ENCODE measurements around the gene PDZD8.
"Not testable (repeated sequence)": the region's sequence is repeated elsewhere in the genome, so short reads cannot be mapped to it uniquely, and the experiment has no call there.

The PDZD8 gene

DNA sequence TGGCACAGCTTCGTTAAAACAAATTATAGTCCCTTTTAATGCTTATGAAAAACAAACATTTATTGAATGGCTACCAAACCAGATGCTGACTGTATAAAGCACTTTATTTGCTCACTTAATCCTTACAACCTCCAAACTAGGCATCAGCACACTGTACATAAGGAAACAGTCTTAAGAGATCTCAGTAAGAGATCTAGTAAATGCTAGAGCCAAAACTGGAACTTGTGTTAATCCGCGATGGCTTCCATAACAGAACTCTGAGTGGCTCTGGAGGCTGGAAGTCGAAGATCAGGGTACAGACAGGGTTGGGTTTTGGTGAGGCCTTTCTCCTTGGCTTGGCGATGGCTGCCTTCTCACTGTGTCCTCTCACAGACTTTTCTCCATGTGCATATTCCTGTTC is 27.0 kb downstream of the PDZD8 start:
- DNase-seq (ENCODE audit: low spot score), result no peak

DNA sequence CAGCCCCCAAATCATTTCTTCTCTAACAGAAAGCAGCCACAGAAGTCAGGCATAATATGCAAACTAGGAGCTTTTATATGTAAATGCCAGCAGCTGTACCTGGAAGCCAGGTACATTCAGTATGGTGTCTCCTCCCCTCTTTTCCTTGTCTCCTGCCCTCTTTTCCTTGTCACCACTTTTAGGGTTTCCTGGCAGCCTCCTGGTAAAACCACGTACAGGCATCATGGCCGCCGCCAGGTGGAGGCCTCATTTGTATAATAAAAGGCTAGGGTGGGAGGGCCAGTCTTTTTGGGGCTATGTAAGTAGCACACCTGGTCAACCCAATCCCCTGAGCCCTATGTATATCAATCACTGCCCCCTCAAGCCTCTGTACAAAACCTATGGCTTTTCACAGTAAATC is 28.7 kb downstream of the PDZD8 start:
- no peak for DNase-seq (ENCODE audit: low spot score)

DNA sequence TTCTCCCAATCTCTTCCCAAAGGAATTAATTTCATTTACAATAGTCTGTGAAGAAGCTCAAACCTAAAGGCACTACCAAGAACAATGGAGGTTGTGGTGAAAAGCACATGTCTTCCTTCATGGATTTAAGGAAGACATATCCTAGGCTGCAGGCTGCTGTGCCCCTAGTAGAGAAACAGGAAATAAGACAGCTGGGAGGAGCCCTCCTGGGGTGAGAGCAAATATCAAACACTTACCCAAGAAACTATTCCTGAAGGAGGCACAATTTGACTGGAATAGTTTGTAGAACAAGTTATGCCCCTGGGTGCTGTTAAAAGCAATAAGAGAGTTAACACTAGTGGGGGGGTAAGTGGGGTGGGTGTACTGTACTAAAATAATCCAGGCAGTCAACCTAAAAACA is 30.1 kb downstream of the PDZD8 start:
- DNase-seq (ENCODE audit: low spot score), result no peak

DNA sequence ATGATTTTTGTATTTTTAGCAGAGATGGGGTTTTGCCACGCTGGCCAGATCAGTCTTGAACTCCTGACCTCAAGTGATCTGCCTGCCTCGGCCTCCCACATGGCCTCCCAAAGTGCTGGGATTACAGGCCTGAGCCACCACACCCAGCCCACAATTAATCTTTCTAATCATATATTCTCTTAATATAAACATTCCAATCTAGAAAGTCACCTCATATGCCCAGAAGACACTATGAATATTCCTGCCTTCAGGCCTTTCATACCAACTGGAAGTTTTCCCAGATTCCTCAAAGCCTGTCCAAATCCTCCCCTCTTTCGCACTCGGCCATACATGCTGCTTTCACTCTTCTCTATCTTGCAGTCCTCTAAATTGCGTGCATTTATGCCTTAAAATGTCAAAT is 32.6 kb downstream of the PDZD8 start:
- DNase-seq (ENCODE audit: low spot score), result no peak

DNA sequence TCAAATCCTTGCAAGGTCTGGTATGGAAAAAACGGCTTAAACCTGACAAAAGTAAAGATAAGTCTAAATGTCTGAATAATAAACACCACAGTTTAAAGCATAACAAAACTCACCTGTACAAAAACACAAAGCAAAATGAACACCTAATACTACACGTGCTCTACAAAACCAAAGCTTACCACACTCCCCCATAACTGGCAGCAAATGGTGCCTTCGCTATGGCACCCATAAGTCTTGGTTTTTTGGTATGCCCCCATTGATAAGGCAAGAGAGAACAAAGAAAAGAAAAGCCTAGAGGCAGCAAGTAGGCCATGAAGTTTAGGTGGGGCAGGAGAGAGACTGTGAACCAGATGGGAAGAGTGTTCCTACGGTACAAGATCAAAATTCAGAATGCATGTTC is 34.2 kb downstream of the PDZD8 start:
- DNase-seq (ENCODE audit: low spot score), result no peak

DNA sequence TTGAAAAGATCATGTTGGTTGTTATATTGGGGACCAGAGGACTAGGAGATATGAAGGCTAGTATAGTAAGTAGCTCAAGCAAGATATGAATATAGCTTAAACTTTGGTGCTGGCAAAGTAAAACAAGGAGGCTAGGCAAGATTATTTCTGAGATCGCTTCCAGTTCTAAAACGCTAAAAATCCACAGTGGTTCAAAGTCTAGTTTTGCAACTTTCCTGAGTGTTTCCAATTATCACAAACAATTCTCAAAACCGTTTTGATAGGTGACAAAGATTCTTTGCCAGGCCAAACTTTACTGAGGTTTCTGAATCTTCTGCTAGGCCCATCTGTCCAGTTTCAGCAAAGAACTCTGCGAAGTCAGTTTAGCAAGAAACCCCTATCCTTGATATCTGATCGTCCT is 35.3 kb downstream of the PDZD8 start:
- no peak for DNase-seq (ENCODE audit: low spot score)

DNA sequence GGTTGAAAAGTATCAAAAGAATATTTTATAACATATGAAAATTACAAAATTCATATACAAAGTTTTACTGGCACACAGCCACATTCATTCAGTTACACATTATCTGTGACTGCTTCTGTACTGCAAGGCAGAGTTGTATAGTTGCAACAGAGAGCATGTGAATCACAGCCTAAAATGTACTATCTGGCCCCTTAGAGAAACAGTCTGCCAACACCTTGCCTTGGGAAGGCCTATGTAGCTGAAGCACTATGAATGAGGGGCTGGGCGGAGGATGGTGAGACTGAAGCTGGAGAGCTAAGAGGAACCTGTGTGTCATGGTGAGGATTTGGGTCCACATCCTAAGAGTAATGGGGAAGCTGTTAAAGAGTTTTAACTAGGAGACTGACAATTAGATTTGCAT is 35.7 kb downstream of the PDZD8 start:
- no peak for DNase-seq (ENCODE audit: low spot score)

DNA sequence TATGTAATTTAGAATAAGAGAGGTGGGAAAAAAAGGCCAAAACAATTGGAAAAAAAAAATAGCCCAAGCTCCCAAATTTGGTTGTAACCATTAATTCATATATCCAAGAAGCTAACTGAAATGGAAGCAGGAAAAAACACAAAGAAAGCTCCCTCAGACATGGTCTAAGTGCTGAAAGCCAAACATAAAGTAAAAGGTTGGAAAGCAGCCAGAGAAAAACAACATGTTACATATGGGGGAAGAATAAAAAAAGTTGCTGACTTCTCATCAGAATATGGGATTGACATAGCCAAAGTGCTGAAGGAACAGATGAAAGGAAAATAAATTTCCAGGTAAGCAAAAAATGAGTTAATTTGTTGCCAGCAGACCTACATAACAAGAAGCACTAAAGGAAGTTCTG is 40.3 kb downstream of the PDZD8 start:
- no peak for DNase-seq (ENCODE audit: low spot score)

DNA sequence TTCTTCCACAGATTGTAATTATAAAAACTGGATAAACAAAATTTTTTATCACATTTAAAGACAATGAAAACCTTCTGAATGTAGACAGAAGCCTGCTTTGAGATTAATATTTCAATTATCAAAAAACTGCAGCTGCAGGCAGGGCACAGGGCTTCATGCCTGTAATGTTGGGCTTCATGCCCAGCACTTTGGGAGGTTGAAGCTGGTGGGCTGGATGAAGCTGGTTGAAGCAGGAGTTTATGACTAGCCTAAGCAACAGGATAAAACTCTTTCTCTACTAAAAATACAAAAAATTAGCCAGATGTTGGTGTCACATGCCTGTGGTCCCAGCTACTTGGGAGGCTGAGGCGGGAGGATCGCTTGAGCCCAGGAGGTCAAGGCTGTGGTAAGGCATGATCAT is 41.2 kb downstream of the PDZD8 start:
- no peak for DNase-seq (ENCODE audit: low spot score)

DNA sequence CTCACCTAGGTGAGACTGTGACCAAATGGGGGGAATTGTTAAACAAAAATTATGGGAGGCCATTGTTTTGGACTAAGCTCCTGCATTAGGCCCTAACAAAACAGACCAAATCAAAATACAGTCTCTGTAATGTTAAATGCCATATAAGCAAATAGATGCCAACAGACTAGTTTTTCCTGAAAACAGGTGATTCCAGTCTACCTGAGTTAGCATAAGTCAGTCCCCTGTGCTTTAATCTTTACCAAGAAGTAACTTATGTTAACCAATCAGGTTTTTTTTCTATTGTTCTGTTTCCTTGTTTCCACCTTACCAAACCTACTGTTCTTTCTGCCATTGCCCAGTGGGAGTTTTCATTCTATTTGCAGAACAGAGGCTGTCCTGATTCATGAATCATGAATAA is 48.0 kb downstream of the PDZD8 start:
- DNase-seq (ENCODE audit: low spot score), result no peak

DNA sequence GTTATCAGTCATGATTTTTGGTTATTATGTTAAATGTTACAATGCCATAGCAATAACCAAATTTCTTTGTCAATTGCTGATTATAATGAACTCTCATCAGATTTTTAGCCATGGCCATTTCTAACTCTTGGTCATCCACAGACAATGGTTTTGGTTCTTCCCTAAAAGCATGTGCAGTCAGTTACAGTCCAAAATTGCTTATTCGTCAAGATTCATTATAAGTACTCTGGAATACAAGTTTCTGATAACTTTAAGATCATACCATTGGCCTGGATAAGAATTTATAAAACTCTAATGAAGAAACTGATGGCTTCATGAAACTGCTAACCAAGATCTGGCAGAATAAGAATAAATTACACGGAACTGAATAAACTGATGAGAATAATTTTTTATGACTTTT is 50.9 kb downstream of the PDZD8 start:
- DNase-seq (ENCODE audit: low spot score), result no peak

DNA sequence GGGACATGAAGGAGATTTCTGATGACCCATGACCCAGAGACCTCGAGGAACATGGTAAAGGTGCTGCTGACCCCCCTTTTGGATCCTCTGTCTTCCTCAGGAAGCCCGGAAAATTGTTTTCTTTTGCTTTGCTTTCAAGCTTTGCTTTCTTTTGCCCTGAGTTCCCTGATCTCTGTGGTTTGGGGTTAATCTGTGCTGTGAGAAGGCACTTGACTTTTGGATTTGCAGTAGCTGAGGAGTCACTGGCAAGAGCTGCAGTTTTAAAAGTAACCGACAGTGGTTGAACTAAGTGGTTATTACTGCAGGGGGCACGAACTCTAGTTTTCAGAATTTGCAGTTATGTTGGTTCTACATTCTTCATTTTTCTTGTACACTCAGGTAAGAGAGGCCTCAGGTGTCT is 53.0 kb downstream of the PDZD8 start:
- DNase-seq (ENCODE audit: low spot score), result no peak

DNA sequence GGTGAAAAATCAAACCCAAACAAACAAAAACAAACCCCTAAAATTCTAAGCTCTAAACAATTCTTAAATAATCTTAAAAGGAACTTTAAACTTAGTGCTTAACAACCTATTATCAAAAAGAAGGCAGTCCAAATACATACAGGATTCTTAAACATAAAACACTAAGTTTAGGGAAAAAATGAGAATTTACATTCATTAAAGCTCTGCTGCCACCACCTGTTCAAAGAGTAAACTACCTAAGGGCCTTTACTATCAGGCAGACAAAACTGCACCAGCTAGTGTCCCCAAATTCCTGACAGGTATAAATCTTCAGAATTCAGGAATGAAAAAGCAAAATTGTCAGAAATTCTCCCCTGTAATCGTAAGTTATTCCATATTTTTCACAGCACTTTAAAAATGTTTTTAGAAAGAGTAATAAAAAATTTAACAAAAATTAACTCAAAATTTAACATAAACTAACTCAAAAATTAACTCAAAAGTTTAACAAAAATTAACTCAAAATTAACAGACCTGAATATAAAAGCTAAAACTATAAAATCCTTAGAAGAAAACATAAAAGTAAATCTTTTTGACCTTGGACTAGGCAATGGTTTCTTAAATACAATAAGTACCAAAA is 55.1 kb downstream of the PDZD8 start:
- DNase-seq (ENCODE audit: low spot score), result peak; percentile 20

DNA sequence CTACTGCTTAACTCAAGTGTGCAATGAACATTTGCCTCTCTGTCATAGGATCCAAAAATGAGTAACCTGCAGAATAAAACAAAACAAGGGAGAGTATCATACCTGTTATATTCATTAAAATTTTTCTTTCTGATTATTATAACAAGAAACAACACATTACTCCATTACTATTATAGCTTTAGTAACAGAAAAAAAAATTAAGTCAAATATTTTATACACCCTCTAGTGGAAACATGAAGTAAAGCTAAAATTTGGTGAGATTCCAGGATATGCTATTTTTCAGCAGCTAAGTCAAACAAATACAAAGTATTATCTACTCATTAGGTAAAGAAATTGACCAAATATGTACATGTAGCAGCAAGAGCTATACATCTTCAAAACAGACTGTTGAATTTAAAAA is 56.3 kb downstream of the PDZD8 start:
- no peak for DNase-seq (ENCODE audit: low spot score)

DNA sequence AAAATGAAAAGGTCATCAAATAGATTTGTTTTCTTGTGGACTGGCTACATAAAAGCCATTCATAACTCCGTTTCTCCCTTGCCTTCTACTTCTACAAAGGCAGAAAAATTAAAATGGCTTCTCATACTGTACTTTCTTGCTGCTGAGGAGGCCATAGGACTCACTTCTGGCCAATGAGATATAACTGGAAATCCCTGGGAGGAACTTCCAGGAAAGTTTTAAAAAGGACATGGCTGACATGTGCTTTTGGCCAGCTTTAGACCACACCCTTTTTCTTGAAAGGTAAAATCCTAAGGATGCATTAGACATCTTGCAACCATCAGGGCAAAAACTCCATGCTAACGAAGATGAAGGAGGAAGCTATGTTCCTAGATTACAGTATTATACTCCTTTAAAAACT is 58.5 kb downstream of the PDZD8 start:
- no peak for DNase-seq (ENCODE audit: low spot score)

DNA sequence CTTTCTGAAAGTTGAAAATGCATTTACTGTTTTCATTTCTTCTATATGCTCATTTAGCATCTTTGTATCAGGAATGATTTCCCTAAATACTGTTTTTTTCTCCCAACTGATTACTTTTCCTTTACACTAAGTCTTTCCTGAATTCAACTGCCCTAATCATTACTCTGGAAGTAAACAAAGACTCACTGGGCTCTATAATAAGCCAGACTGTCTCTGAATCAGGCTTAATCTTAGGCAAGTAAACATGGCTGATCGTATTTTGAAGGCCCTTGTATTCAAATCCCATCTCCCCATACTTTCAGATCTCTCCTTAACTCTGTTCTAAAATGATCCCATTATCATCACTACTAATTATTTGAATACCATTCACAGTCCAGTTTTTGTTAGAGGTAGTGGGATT is 61.6 kb downstream of the PDZD8 start:
- DNase-seq (ENCODE audit: low spot score), result no peak

DNA sequence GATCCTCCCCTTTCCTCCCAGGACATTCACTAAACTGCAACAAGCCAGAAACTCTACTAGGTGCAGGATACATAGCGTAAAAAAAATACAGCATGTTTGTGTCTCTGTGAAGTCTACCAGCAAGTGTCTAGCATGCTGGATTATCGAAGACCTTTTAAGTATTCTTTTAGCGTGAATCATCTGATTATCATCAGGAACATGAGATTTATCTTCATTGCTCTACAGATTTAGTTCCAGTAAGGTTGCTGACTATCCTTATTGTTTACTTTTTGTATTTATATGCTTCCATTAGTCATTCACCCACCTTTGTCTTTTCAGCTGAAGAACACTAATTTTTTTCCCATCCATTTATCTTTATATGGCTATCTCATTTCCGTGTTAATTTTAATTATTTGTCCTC is 62.8 kb downstream of the PDZD8 start:
- DNase-seq (ENCODE audit: low spot score), result no peak

DNA sequence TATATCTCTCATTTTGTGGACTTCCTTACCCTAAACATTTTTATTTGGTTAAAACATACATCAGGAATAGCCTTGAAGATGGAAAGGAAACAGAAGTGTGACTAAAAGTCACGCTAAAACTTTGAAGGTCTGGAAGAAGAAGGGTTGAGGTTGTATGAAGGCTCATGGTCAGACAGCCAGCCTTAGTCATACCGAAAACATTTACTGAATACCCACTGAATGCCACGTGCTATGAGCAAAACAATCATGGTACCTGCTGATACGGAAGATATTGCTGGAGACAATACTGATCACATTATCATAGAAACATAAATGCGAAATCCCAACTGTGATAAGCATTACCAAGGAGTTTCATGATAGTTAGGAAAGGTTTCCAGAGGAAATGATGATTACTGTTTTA is 64.0 kb downstream of the PDZD8 start:
- no peak for DNase-seq (ENCODE audit: low spot score)

DNA sequence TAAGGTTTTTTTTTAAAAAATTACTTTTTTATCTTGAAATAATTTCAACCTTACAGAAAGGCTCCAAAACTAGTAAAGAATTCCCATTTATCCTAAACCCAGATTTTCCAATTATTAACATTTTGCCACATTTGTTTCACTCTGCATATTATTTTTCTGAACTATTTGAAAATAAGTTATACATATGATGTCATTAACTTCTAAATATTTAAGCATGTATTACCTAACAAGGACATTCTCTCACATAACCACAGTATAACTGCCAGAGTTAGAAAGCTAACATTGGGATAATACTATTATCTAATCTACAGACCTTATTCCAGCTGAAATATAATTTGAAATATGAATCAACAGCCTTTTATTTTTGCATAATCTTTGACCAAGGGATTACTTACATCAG is 68.6 kb downstream of the PDZD8 start:
- DNase-seq (ENCODE audit: low spot score), result no peak

DNA sequence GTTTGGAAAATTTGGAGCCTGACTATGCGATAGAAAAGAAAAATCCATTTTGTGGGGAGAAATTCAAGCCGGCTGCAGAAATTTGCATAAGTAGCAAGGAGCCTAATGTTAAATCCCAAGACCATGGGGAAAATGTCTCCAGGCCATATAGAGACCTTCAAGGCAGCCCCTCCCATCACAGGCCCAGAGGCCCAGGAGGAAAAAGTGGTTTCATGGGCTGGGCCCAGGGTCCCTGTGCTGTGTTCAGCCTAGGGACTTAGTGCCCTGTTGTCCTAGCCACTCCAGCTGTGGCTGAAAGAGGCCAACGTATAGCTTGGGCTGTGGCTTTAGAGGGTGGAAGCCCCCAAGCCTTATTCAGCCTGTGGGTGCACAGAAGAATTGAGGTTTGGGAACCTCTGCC is 71.8 kb downstream of the PDZD8 start:
- not testable (repeated sequence) for DNase-seq (ENCODE audit: low spot score)

DNA sequence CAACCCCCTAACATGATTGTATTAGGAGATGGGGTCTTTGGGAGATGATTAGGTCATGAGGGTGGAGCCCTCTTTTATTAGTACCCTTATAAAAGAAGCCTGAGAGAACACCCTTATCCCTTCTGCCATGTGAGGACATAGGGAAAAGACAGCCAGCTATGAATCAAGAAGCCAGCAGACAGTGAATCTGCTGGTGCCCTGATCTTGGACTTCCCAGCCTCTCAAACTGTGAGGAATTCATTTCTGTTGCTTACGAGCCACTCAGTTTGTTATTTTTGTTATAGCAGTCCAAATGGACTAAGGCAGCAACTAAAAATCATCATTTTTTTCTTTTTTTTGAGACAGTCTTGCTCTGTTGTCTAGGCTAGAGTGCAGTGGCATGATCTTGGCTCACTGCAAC is 74.6 kb downstream of the PDZD8 start:
- no peak for DNase-seq (ENCODE audit: low spot score)

DNA sequence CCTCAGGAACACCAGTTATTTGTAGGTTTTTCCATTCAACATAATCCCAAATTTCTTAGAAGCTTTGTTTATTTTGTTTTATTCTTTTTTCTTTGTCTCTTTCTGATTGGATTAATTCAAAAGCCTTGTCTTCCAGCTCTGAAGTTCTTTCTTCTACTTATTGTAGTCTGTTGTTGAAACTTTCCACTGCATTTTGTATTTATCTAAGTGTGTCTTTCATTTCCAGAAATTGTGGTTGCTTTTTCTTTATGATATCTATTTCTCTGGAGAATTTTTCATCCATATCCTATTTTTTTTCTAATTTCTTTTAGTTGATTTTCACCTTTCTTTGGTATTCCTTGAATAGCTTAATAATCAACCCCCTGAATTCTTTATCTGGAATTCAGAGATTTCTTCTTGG is 75.8 kb downstream of the PDZD8 start:
- no peak for DNase-seq (ENCODE audit: low spot score)

DNA sequence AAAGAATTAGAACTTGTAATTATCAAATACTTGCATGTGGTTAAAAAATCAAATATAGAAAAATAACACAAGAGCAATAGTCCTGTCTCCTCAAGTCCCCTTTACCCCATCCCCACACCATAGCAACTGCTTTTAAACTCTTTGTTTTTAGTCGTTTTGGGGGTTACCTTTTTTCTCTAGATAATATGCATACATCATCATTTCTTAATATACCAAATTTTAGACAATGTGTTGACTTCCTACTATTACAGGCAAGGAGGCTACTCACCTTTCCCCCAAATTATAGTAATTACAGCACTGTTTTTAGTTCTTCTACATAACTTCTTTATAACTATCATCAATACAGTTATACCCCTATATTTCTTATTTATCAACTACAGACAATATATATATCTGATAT is 77.0 kb downstream of the PDZD8 start:
- no peak for DNase-seq (ENCODE audit: low spot score)

DNA sequence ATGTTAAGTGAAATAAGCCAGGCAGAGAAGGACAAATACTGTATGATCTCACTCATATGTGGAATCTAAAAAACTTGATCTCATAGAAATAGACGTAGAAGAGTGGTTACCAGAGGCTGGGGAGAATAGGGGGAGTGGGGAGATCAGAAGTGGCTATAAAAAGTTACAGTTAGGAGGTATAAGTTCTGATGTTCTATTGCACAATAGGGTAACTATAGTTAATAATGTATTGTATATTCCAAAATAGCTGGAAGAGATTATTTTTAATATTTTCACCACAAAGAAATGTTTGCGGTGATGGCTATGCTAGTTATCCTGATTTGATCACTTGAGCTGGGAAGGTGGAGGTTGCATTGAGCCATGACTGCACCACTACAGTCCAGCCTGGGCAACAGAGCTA is 80.5 kb downstream of the PDZD8 start:
- no peak for DNase-seq (ENCODE audit: low spot score)

DNA sequence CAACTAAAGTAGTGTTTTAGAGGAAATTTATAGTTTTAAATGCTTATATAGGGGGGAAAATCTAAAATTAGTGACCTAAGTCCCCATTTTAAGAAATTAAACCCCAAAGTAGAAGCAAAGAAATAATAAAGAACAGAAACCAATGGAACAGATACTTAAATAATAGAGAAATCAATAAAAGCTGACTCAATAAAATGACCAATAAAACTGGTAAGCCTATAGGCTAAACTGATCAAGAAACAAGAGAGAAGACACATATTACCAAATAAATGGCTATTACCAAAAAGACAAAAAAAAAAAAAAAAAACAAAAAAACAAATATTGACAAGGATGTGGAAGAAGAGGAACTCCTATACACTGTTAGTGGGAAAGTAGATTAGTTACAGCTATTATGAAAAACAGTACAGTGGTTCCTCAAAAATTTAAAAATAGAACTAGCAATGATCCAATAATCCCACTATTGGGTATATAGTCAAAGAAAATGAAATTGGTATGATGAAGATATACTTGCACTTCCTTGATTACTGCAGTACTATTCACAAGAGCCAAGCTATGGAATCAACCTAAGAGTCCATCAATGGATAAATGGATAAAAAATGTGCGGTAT is 81.1 kb downstream of the PDZD8 start:
- no peak for DNase-seq (ENCODE audit: low spot score)

Data from globus pallidus (tissue), 1 donor.